Upper lobe of left lung (tissue), 6 donors: ENCODE results near the gene MCOLN2. TPM values are rescaled to one million over a fixed set of nuclear protein-coding genes. Genes with fewer than 3 reads are reported as not detected.
"Not testable (repeated sequence)": the region's sequence is repeated elsewhere in the genome, so short reads cannot be mapped to it uniquely, and the experiment has no call there.

ENCODE experiments used
- ATAC-seq, 2 donors: fragments of 200-7000 bp; cut with Tn5 transposase; one replicate each; pipeline ENCODE4 v1.9.1; 2022; ENCODE audit warnings: mild to moderate bottlenecking in 2 of 2, moderate library complexity in 2 of 2; ENCODE audit not compliant: low FRiP score in 2 of 2
- DNase-seq, 2 donors: peaks; one replicate each; pipeline ENCODE4 v3.0.0-alpha.2; 2019 to 2020
- H3K27ac ChIP-seq, 4 donors: fragments of 200-600 bp; sonication (generic); one replicate each; pipeline ENCODE4 v1.5.1; 2016 to 2019
- H3K27me3 ChIP-seq, 4 donors: fragments of 200-600 bp; sonication (generic); one replicate each; pipeline ENCODE4 v1.5.1; 2017 to 2019
- H3K36me3 ChIP-seq, 4 donors: fragments of 200-600 bp; sonication (generic); one replicate each; pipeline ENCODE4 v1.5.1; 2016 to 2019
- H3K4me1 ChIP-seq, 4 donors: fragments of 200-600 bp; sonication (generic); one replicate each; pipeline ENCODE4 v1.5.1; 2018 to 2019
- H3K4me3 ChIP-seq, 4 donors: fragments of 200-600 bp; sonication (generic); one replicate each; pipeline ENCODE4 v1.5.1; 2017 to 2019; ENCODE audit warnings: mild to moderate bottlenecking in 2 of 4, moderate library complexity in 1 of 4
- H3K9me3 ChIP-seq, 4 donors: fragments of 200-600 bp; sonication (generic); one replicate each; pipeline ENCODE4 v1.5.1; 2018 to 2019
- CTCF ChIP-seq, 6 experiments: fragments of 450-650 bp in 4 of 6; fragments of 200-600 bp in 2 of 6; sonication (generic) in 2 of 6; IDR thresholded peaks; one replicate each; pipeline ENCODE4 v1.5.1; 2016 to 2019; ENCODE audit warnings: antibody characterized with exemption in 6 of 6
- EP300 ChIP-seq, 4 donors: sonication (generic); formaldehyde crosslinking; IDR thresholded peaks; one replicate each; pipeline ENCODE4 v1.5.1; 2017; ENCODE audit warnings: antibody characterized with exemption in 4 of 4, control low read depth in 2 of 4
- POLR2A ChIP-seq, 4 donors: fragments of 450-650 bp; IDR thresholded peaks; one replicate each; pipeline ENCODE4 v1.5.1; 2016 to 2017; ENCODE audit warnings: antibody characterized with exemption in 4 of 4, mild to moderate bottlenecking in 2 of 4
- POLR2AphosphoS5 ChIP-seq, 2 donors: sonication (generic); formaldehyde crosslinking; IDR thresholded peaks; one replicate each; pipeline ENCODE4 v1.5.1; 2017; ENCODE audit warnings: antibody characterized with exemption in 2 of 2
- WGBS, 2 donors: methylation state at CpG; one replicate each; pipeline ENCODE4 v1.1.5; 2017 to 2018; 5-methylcytosine and 5-hydroxymethylcytosine counted together
- total RNA-seq, 6 donors: library from RNA; depleted of rRNA in 4 of 6; stranded (reverse); fragments of >200 nt in 4 of 6; gene quantifications; one replicate each; pipeline versions ENCODE4 v1.1.0 to v1.2.1, GENCODE V29; 2016 to 2021
- donor health status: DM: no; HTN: no; CAD: no; lungs with moderate emphysema.
- donor health status: DM: no; HTN: yes; CAD: no; lungs with severe emphysema.

MCOLN2 gene
- total RNA-seq, 6 donors from 2014 or later = 5.8 to 41.9 (median 7.4) TPM

- no peaks in the 10 kb centered on the region for H3K9me3 ChIP-seq
- no peak overlapping the region for H3K27ac ChIP-seq
- ATAC-seq (no peak), DNase-seq (no peak)
- no peaks in the 10 kb centered on the region for H3K36me3 ChIP-seq
- no peaks in the 10 kb centered on the region for H3K4me1 ChIP-seq
- H3K27me3 ChIP-seq = no peaks in the 10 kb centered on the region
- no peak for TF ChIP-seq POLR2A (IDR thresholded peaks at IDR 0.05)
- TF ChIP-seq CTCF (IDR thresholded peaks at IDR 0.05) = no peak
- TF ChIP-seq POLR2AphosphoS5 (IDR thresholded peaks at IDR 0.05) = no peak
- no peak for TF ChIP-seq EP300 (IDR thresholded peaks at IDR 0.05)
- H3K4me3 ChIP-seq = no peak overlapping the region
Observed at GRCh38 chr1:85022700-85023099, 25.8 kb upstream of the MCOLN2 start.

- ATAC-seq = peak in 1 of 2 donors; percentile 84
- Histone ChIP-seq H3K27me3 (no peaks in the 10 kb centered on the region), H3K36me3 (no peaks in the 10 kb centered on the region), H3K4me3 (no peak overlapping the region), H3K4me1 (no peaks in the 10 kb centered on the region), H3K9me3 (no peaks in the 10 kb centered on the region), H3K27ac (no peak overlapping the region)
- WGBS, 2 donors = 78 to 89% methylated on average over 4 of the region's 4 CpGs
- TF ChIP-seq POLR2A (IDR thresholded peaks at IDR 0.05) = no peak
- no peak for TF ChIP-seq POLR2AphosphoS5 (IDR thresholded peaks at IDR 0.05)
- no peak for TF ChIP-seq CTCF (IDR thresholded peaks at IDR 0.05)
- no peak for TF ChIP-seq EP300 (IDR thresholded peaks at IDR 0.05)
- DNase-seq = no peak
Observed at GRCh38 chr1:85019994-85020393, 23.1 kb upstream of the MCOLN2 start.

- Histone ChIP-seq H3K9me3 (peaks cover 0 to 6% (median 0%) of the 10 kb centered on the region in 4 donors), H3K27ac (no peak overlapping the region), H3K36me3 (no peaks in the 10 kb centered on the region), H3K27me3 (no peaks in the 10 kb centered on the region), H3K4me1 (no peaks in the 10 kb centered on the region), H3K4me3 (no peak overlapping the region)
- WGBS, 2 donors = 83 to 90% methylated on average over 1 of the region's 1 CpG
- no peak for DNase-seq
- TF ChIP-seq POLR2AphosphoS5 (IDR thresholded peaks at IDR 0.05) = no peak
- TF ChIP-seq CTCF (IDR thresholded peaks at IDR 0.05) = no peak
- TF ChIP-seq EP300 (IDR thresholded peaks at IDR 0.05) = no peak
- no peak for ATAC-seq
Observed at GRCh38 chr1:85015826-85016225, 18.9 kb upstream of the MCOLN2 start.

- H3K27me3 ChIP-seq, H3K36me3 ChIP-seq, ATAC-seq, H3K9me3 ChIP-seq, DNase-seq, H3K4me1 ChIP-seq, H3K27ac ChIP-seq, H3K4me3 ChIP-seq: not testable (repeated sequence)
- WGBS, 2 donors = 78 to 87% methylated on average over 1 of the region's 1 CpG
Observed at GRCh38 chr1:85005641-85006040, 8.7 kb upstream of the MCOLN2 start.

- peaks cover 14 to 20% (median 18%) of the 10 kb centered on the region in 4 donors for H3K4me1 ChIP-seq
- peaks cover 0 to 6% (median 2%) of the 10 kb centered on the region in 4 donors for H3K9me3 ChIP-seq
- TF ChIP-seq POLR2AphosphoS5 (IDR thresholded peaks at IDR 0.05) (no peak), EP300 (IDR thresholded peaks at IDR 0.05) (no peak), POLR2A (IDR thresholded peaks at IDR 0.05) (no peak), CTCF (IDR thresholded peaks at IDR 0.05) (no peak)
- no peaks in the 10 kb centered on the region for H3K36me3 ChIP-seq
- peaks cover 0 to 11% (median 8%) of the 10 kb centered on the region in 4 donors for H3K27me3 ChIP-seq
- H3K27ac ChIP-seq = no peak overlapping the region
- ATAC-seq (no peak), DNase-seq (no peak)
- no peak overlapping the region for H3K4me3 ChIP-seq
Observed at GRCh38 chr1:85001742-85002141, 4.8 kb upstream of the MCOLN2 start.
